ENCODE measurements around the gene DPP6.

- TF ChIP-seq CTCF (conservative IDR thresholded peaks at IDR 0.05; ENCODE audit: low read depth, low read length) (no peak), EZH2 (IDR thresholded peaks at IDR 0.05; ENCODE audit: borderline replicate concordance, low read depth, low read length, poor library complexity, severe bottlenecking) (no peak)
These were observed 336.8 kb downstream of the DPP6 start for GRCh38 chr7:154388999-154389398.

Data from A673 (cell line).